Right atrium auricular region (tissue), 2 donors: Measurements from ENCODE around the gene FGF12. TPM values are rescaled to one million over a fixed set of nuclear protein-coding genes. Genes with fewer than 3 reads are reported as not detected.
A peak's percentile ranks its signal among the peaks of the same experiment; 100 is the strongest.

ENCODE experiments used
- DNase-seq: peaks from one replicate; pipeline ENCODE4 v3.0.0-alpha.2; 2019; ENCODE audit warnings: low spot score
- H3K27ac ChIP-seq, 2 donors: fragments of 200-600 bp; sonication (generic); 1 replicate in 1 of 2; 2 replicates in 1 of 2; pipeline ENCODE4 v1.5.1; 2016 to 2019
- H3K27me3 ChIP-seq, 2 donors: fragments of 200-600 bp; sonication (generic); one replicate each; pipeline versions ENCODE4 v1.5.1 to v1.6.0; 2017 to 2019
- H3K36me3 ChIP-seq: fragments of 200-600 bp; sonication (generic); one replicate; pipeline ENCODE4 v1.5.1; 2016
- H3K4me1 ChIP-seq, 2 donors: fragments of 200-600 bp; sonication (generic); one replicate each; pipeline versions ENCODE4 v1.5.1 to v1.6.0; 2017 to 2019
- H3K4me3 ChIP-seq, 2 donors: fragments of 200-600 bp; sonication (generic); 1 replicate in 1 of 2; 2 replicates in 1 of 2; pipeline ENCODE4 v1.5.1; 2017 to 2019; ENCODE audit warnings: mild to moderate bottlenecking in 1 of 2, moderate library complexity in 1 of 2
- H3K9me3 ChIP-seq, 2 donors: fragments of 200-600 bp; sonication (generic); one replicate each; pipeline ENCODE4 v1.5.1; 2019
- CTCF ChIP-seq, 2 donors: fragments of 200-600 bp; sonication (generic); IDR thresholded peaks; one replicate each; pipeline ENCODE4 v1.5.1; 2019; ENCODE audit warnings: antibody characterized with exemption in 2 of 2
- total RNA-seq, 2 donors: library from RNA; depleted of rRNA; stranded (reverse); fragments of >200 nt; gene quantifications; one replicate each; pipeline ENCODE4 v1.1.0, GENCODE V29; 2016

The FGF12 gene
- total RNA-seq, 2 donors from 2014 or later, result 126 to 218 TPM

GRCh38 chr3:192207239-192207638, 520.1 kb downstream of the FGF12 start:
- no peak overlapping the region for H3K4me3 ChIP-seq
- TF ChIP-seq CTCF (IDR thresholded peaks at IDR 0.05), result no peak
- H3K4me1 ChIP-seq, result peaks cover 0 to 6% of the 10 kb centered on the region in 2 donors
- no peak overlapping the region for H3K27ac ChIP-seq
- no peak for DNase-seq
- H3K9me3 ChIP-seq, result no peaks in the 10 kb centered on the region
- no peaks in the 10 kb centered on the region for H3K27me3 ChIP-seq
- no peaks in the 10 kb centered on the region for H3K36me3 ChIP-seq

GRCh38 chr3:192194085-192194484, 533.3 kb downstream of the FGF12 start:
- Histone ChIP-seq H3K9me3 (no peaks in the 10 kb centered on the region), H3K27me3 (no peaks in the 10 kb centered on the region), H3K4me1 (no peaks in the 10 kb centered on the region), H3K36me3 (no peaks in the 10 kb centered on the region), H3K27ac (no peak overlapping the region), H3K4me3 (no peak overlapping the region)
- no peak for DNase-seq
- TF ChIP-seq CTCF (IDR thresholded peaks at IDR 0.05), result no peak

GRCh38 chr3:192188218-192188835, 539.0 kb downstream of the FGF12 start:
- DNase-seq, result peak; percentile 69
- no peaks in the 10 kb centered on the region for H3K4me1 ChIP-seq
- H3K27ac ChIP-seq, result no peak overlapping the region
- H3K27me3 ChIP-seq, result no peaks in the 10 kb centered on the region
- H3K9me3 ChIP-seq, result no peaks in the 10 kb centered on the region
- no peak overlapping the region for H3K4me3 ChIP-seq
- H3K36me3 ChIP-seq, result no peaks in the 10 kb centered on the region
- TF ChIP-seq CTCF (IDR thresholded peaks at IDR 0.05), result peak; percentile 56 to 71

- no peaks in the 10 kb centered on the region for H3K9me3 ChIP-seq
- H3K4me1 ChIP-seq, result no peaks in the 10 kb centered on the region
- no peak for TF ChIP-seq CTCF (IDR thresholded peaks at IDR 0.05)
- no peak overlapping the region for H3K27ac ChIP-seq
- no peak for DNase-seq
- no peaks in the 10 kb centered on the region for H3K27me3 ChIP-seq
- H3K4me3 ChIP-seq, result no peak overlapping the region
- no peaks in the 10 kb centered on the region for H3K36me3 ChIP-seq
Measured at GRCh38 chr3:192187485-192188051, 539.8 kb downstream of the FGF12 start.

GRCh38 chr3:192186498-192186897, 540.8 kb downstream of the FGF12 start:
- no peaks in the 10 kb centered on the region for H3K9me3 ChIP-seq
- H3K36me3 ChIP-seq, result no peaks in the 10 kb centered on the region
- H3K4me3 ChIP-seq, result no peak overlapping the region
- TF ChIP-seq CTCF (IDR thresholded peaks at IDR 0.05), result no peak
- DNase-seq, result no peak
- H3K27me3 ChIP-seq, result no peaks in the 10 kb centered on the region
- H3K4me1 ChIP-seq, result no peaks in the 10 kb centered on the region
- H3K27ac ChIP-seq, result no peak overlapping the region

GRCh38 chr3:192186045-192186444, 541.3 kb downstream of the FGF12 start:
- no peak for DNase-seq
- H3K27me3 ChIP-seq, result no peaks in the 10 kb centered on the region
- no peak overlapping the region for H3K4me3 ChIP-seq
- TF ChIP-seq CTCF (IDR thresholded peaks at IDR 0.05), result no peak
- H3K27ac ChIP-seq, result no peak overlapping the region
- H3K9me3 ChIP-seq, result no peaks in the 10 kb centered on the region
- H3K4me1 ChIP-seq, result no peaks in the 10 kb centered on the region
- H3K36me3 ChIP-seq, result no peaks in the 10 kb centered on the region
